Esophagus muscularis mucosa (tissue), 4 donors: ENCODE data around the gene PCARE. TPM values are rescaled to one million over a fixed set of nuclear protein-coding genes. Genes with fewer than 3 reads are reported as not detected.
A peak's percentile ranks its signal among the peaks of the same experiment; 100 is the strongest.

Experiments
- DNase-seq: peaks from one replicate; pipeline ENCODE4 v3.0.0-alpha.2; 2017; ENCODE audit errors: extremely low spot score
- H3K27ac ChIP-seq, 4 donors: fragments of 200-600 bp; sonication (generic); replicated peaks in 1 of 4; 1 replicate in 3 of 4; 2 replicates in 1 of 4; pipeline ENCODE4 v1.5.1; 2016 to 2019; ENCODE audit warnings: mild to moderate bottlenecking in 1 of 4
- H3K27me3 ChIP-seq, 4 donors: fragments of 200-600 bp; sonication (generic); one replicate each; pipeline versions ENCODE4 v1.5.1 to v1.6.0; 2016 to 2019
- H3K36me3 ChIP-seq, 4 donors: fragments of 200-600 bp; sonication (generic); one replicate each; pipeline ENCODE4 v1.5.1; 2016 to 2019
- H3K4me1 ChIP-seq, 4 donors: fragments of 200-600 bp; sonication (generic); one replicate each; pipeline ENCODE4 v1.5.1; 2016 to 2019
- H3K4me3 ChIP-seq, 4 donors: fragments of 200-600 bp; sonication (generic); 1 replicate in 2 of 4; 2 replicates in 2 of 4; pipeline ENCODE4 v1.5.1; 2016 to 2019; ENCODE audit warnings: mild to moderate bottlenecking in 4 of 4, moderate library complexity in 1 of 4
- H3K9me3 ChIP-seq, 4 donors: fragments of 200-600 bp; sonication (generic); 1 replicate in 3 of 4; 2 replicates in 1 of 4; pipeline ENCODE4 v1.5.1; 2016 to 2019
- CTCF ChIP-seq, 3 experiments: fragments of 200-600 bp in 2 of 3; fragments of 450-650 bp in 1 of 3; sonication (generic) in 2 of 3; IDR thresholded peaks; one replicate each; pipeline ENCODE4 v1.5.1; 2017 to 2019; ENCODE audit warnings: antibody characterized with exemption in 3 of 3, mild to moderate bottlenecking in 2 of 3, moderate library complexity in 1 of 3
- EP300 ChIP-seq: sonication (generic); formaldehyde crosslinking; IDR thresholded peaks from one replicate; pipeline ENCODE4 v1.6.1; 2017; ENCODE audit warnings: antibody characterized with exemption
- POLR2A ChIP-seq: fragments of 450-650 bp; IDR thresholded peaks from one replicate; pipeline ENCODE4 v1.6.1; 2017; ENCODE audit warnings: antibody characterized with exemption, moderate library complexity, mild to moderate bottlenecking, low read depth
- POLR2AphosphoS5 ChIP-seq, 2 donors: sonication (generic); formaldehyde crosslinking; IDR thresholded peaks; one replicate each; pipeline ENCODE4 v1.6.1; 2017; ENCODE audit warnings: antibody characterized with exemption in 2 of 2
- WGBS: methylation state at CpG from one replicate; pipeline ENCODE4 v1.1.5; 2018; 5-methylcytosine and 5-hydroxymethylcytosine counted together
- intact Hi-C: fragments of 100-400 bp; cut with DNase I; formaldehyde crosslinking; loops from one replicate; pipeline ENCODE4 v1.15.1; 2023
- total RNA-seq, 4 donors: library from RNA; depleted of rRNA; stranded (reverse); fragments of >200 nt; gene quantifications; one replicate each; pipeline versions ENCODE4 v1.1.0 to v1.2.1, GENCODE V29; 2016

Gene PCARE
- total RNA-seq, 4 donors from 2014 or later = not detected

- Histone ChIP-seq H3K27ac (peak overlapping the region in 3 of 4 donors; percentile 35 to 61 (median 59)), H3K9me3 (no peaks in the 10 kb centered on the region), H3K36me3 (no peaks in the 10 kb centered on the region), H3K27me3 (no peaks in the 10 kb centered on the region), H3K4me1 (peaks cover 31 to 51% (median 37%) of the 10 kb centered on the region in 4 donors), H3K4me3 (no peak overlapping the region)
- DNase-seq = no peak
- TF ChIP-seq CTCF (IDR thresholded peaks at IDR 0.05) (no peak), POLR2A (no peak), EP300 (no peak), POLR2AphosphoS5 (IDR thresholded peaks at IDR 0.05) (no peak)
- intact Hi-C loops = loop anchor here (2.0 kb wide), 1 partner anchor 53 kb away; no protein-coding TSS in a partner anchor
- WGBS = 46% methylated on average over 3 of the region's 9 CpGs
Observed at GRCh38 chr2:29012211-29012681, 62.1 kb downstream of the PCARE start.

Other genes starting within 250 kb of the PCARE start
- gene TRMT61B, start 204.2 kb downstream of the PCARE start, total RNA-seq = 10 to 100 TPM; 10.6 to 14.6 (median 11.4) TPM
- 10 to 100 TPM; 21.5 to 53.0 (median 31.0) TPM for gene WDR43, start 179.9 kb downstream of the PCARE start, total RNA-seq
- under 1 TPM; 0.57 to 0.99 (median 0.77) TPM for gene TOGARAM2, start 93.2 kb downstream of the PCARE start, total RNA-seq
- 10 to 100 TPM; 58.5 to 83.1 (median 66.8) TPM for gene CLIP4, start 40.9 kb upstream of the PCARE start, total RNA-seq